AG10803 (cell line): ENCODE results near the gene CELF3.
A peak's percentile ranks its signal among the peaks of the same experiment; 100 is the strongest.
"Not testable (repeated sequence)": the region's sequence is repeated elsewhere in the genome, so short reads cannot be mapped to it uniquely, and the experiment has no call there.

ENCODE experiments used
- DNase-seq: peaks from one replicate; pipeline ENCODE4 v3.0.0; 2010; ENCODE audit warnings: low read depth
- H3K4me3 ChIP-seq: 2 replicates; pipeline ENCODE4 v1.5.1; 2011; ENCODE audit warnings: mild to moderate bottlenecking, low read length, control low read depth
- TF ChIP-seq, protein P1 (sequence below): conservative IDR thresholded peaks from 2 replicates; pipeline ENCODE4 v1.5.1; 2011; ENCODE audit warnings: mild to moderate bottlenecking, low read length, control low read depth, inconsistent platforms

The CELF3 gene

DNA sequence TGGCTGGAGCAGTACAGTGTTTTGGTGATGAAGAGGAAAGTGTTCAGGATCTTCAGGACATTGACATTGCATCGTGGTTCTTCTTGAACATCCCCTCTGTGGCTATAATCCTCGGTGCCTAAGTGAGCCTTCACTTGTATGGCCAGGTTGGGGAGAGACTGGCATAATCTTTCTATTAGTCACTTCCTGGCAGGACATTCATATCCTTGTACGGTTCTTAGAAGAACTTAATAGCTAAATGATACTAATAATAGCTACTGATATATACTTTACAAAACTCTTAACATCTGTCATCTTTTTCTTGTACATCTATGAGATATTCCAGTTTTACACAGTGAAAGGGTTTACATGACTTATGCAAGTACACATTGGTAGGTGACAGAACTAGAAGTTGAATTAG is 35.8 kb downstream of the CELF3 start:
- peak; percentile 75 for DNase-seq
- no peak overlapping the region for H3K4me3 ChIP-seq
- TF ChIP-seq, protein P1, sequence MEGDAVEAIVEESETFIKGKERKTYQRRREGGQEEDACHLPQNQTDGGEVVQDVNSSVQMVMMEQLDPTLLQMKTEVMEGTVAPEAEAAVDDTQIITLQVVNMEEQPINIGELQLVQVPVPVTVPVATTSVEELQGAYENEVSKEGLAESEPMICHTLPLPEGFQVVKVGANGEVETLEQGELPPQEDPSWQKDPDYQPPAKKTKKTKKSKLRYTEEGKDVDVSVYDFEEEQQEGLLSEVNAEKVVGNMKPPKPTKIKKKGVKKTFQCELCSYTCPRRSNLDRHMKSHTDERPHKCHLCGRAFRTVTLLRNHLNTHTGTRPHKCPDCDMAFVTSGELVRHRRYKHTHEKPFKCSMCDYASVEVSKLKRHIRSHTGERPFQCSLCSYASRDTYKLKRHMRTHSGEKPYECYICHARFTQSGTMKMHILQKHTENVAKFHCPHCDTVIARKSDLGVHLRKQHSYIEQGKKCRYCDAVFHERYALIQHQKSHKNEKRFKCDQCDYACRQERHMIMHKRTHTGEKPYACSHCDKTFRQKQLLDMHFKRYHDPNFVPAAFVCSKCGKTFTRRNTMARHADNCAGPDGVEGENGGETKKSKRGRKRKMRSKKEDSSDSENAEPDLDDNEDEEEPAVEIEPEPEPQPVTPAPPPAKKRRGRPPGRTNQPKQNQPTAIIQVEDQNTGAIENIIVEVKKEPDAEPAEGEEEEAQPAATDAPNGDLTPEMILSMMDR: no peak

DNA sequence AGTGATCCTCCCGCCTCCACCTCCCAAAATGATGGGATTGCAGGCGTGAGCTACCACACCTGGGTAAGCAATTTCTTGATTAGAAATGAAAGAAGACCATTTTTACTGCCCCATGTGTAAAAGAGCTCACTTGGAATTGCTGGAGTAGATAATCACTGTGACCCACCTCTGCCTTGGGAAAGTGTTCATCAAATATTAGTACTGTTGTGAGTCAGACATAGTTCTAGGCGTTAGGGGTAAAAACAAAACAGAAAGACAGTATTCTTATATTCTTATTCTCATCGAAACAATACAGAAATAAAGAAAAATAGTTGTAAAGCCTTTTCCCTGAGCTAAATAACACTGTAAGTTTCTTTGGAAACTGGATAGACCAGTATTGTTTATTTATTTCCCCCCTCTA is 36.2 kb downstream of the CELF3 start:
- DNase-seq: peak; percentile 3
- TF ChIP-seq, protein P1: no peak
- H3K4me3 ChIP-seq: no peak overlapping the region

DNA sequence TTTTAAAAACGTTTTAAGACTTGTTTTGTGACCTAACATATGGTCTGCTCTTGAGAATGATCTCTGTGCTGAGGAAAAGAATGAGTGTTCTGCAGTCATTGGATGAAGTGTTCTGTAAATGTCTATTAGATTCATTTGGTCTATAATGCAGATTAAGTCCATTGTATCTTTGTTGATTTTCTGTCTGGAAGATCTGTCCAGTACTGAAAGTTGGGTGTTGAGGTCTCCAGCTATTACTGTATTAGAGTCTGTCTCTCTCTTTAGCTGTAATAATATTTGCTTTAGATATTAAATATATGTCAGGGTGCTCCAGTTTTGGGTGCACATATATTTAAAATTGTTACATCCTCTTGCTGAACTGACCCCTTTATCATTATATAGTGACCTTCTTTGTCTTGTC is 43.2 kb downstream of the CELF3 start:
- no peak for DNase-seq

GRCh38 chr1:151670036-151670675 is 46.4 kb downstream of the CELF3 start:
- not testable (repeated sequence) for H3K4me3 ChIP-seq, DNase-seq

More for the DNA sequence above, 43.2 kb downstream of the CELF3 start:
- no peak overlapping the region for H3K4me3 ChIP-seq
- TF ChIP-seq, protein P1: no peak

DNA sequence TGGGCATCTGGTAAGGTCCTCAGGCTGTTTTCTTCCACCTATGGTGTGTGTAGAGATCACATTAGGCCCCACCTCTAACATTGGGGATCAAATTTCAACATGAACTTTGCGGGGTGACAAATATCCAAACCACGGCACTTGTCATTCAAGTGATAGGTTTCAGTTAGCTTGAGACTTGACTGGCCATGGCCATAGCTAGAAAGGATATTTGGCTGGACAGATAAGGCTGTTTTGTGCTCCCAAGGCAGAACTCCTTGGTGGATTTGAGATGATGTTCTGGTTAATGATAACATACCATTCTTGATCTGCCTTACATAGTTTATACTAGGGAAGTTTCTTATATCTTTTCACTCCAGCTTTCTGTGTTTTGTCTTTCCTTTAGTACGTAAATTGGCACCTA is 48.5 kb downstream of the CELF3 start:
- DNase-seq: no peak
- no peak overlapping the region for H3K4me3 ChIP-seq
- TF ChIP-seq, protein P1: no peak

DNA sequence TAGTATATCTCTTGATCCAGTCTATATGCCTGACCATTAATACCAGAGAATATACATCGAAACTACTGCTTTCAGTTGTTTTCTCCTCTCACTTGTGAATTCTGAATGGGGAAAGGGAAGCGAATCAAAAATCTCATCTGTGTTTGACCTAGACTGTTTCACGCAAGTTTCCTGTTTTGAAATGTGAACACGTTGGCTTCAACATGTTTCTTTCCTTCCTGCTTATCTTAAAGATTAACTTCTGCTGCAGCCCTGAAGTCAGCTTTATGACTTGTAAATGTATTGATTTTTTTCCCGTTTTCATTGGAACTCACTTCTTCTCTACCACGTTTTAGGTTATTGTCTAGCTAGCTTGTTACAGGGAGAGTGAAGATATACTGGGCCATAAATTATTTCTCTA is 54.9 kb downstream of the CELF3 start:
- no peak for DNase-seq
- TF ChIP-seq, protein P1: no peak
- H3K4me3 ChIP-seq: no peak overlapping the region

- H3K4me3 ChIP-seq: no peak overlapping the region
- TF ChIP-seq, protein P1: no peak
- no peak for DNase-seq
These were observed 61.2 kb downstream of the CELF3 start for GRCh38 chr1:151655371-151655770.
